GM12878 (cell line): ENCODE results near the gene RND1. TPM values are rescaled to one million over a fixed set of nuclear protein-coding genes. Genes with fewer than 3 reads are reported as not detected.

ENCODE experiments used
- ATF3 ChIP-seq: IDR thresholded peaks from 2 replicates; pipeline ENCODE4 v1.6.1; 2011; ENCODE audit warnings: low read depth, mild to moderate bottlenecking, low read length, moderate library complexity, borderline replicate concordance; ENCODE audit errors: extremely low read depth
- MTA3 ChIP-seq: IDR thresholded peaks from 2 replicates; pipeline ENCODE4 v1.6.1; 2012; ENCODE audit warnings: low read length, inconsistent platforms, borderline replicate concordance
- PBX3 ChIP-seq: IDR thresholded peaks from 2 replicates; pipeline ENCODE4 v1.6.1; 2011; ENCODE audit warnings: mild to moderate bottlenecking, low read depth, low read length, moderate library complexity; ENCODE audit not compliant: insufficient replicate concordance
- RB1 ChIP-seq: fragments of 450-650 bp; formaldehyde crosslinking; IDR thresholded peaks from 2 replicates; pipeline ENCODE4 v1.6.1; 2017; ENCODE audit warnings: mild to moderate bottlenecking, borderline replicate concordance
- RBBP5 ChIP-seq: fragments of 200-600 bp; sonication (generic); conservative IDR thresholded peaks from 2 replicates; pipeline ENCODE4 v1.6.1; 2016
- SUPT20H ChIP-seq: IDR thresholded peaks from 2 replicates; pipeline ENCODE4 v1.6.1; 2011; ENCODE audit warnings: low read depth, mild to moderate bottlenecking, low read length, moderate library complexity, borderline replicate concordance; ENCODE audit not compliant: control insufficient read depth
- USF1 ChIP-seq: IDR thresholded peaks from 2 replicates; pipeline ENCODE4 v1.6.1; 2011; ENCODE audit warnings: borderline replicate concordance, low read depth, mild to moderate bottlenecking, moderate library complexity, mixed read lengths, low read length; ENCODE audit not compliant: insufficient read depth; ENCODE audit errors: extremely low read length
- ZNF384 ChIP-seq: IDR thresholded peaks from 2 replicates; pipeline ENCODE4 v1.6.1; 2012; ENCODE audit warnings: low read depth, mild to moderate bottlenecking, low read length, improper control_type of control experiment, borderline replicate concordance
- polyA plus RNA-seq, 11 experiments: library from polyadenylated mRNA; depleted of rRNA in 4 of 11; unstranded in 6 of 11; stranded (reverse) in 5 of 11; fragments of >200 nt; fragmentation: Nextera tagmentation in 4 of 11; fragmentation: Illumina TruSeq in 1 of 11; extraction: Ambion mirVana in 4 of 11; extraction: Trizol in 1 of 11; gene quantifications; 1 replicate in 1 of 11; 2 replicates in 10 of 11; pipeline versions ENCODE4 v1.2.1 to v1.2.3, GENCODE V29; 2011 to 2016; ENCODE audit warnings: inconsistent platforms in 2 of 11, missing spikeins in 2 of 11, low read depth in 1 of 11
- total RNA-seq, 4 experiments: library from RNA; depleted of rRNA in 3 of 4; stranded (reverse); fragments of >200 nt in 3 of 4; fragmentation: Illumina TruSeq in 1 of 4; extraction: Trizol in 1 of 4; gene quantifications; 2 replicates each; pipeline versions ENCODE4 v1.2.1 to v1.2.3, GENCODE V29; 2013 to 2021

The RND1 gene
- total and polyA plus RNA-seq, 10 of the 15 experiments (the other 5 are each of a cell fraction or from before 2014, with no cell fraction given): 0.24 to 5.1 (median 1.5) TPM

GRCh38 chr12:48814262-48815125 lies 51.2 kb downstream of the RND1 start (continued):
- no peak for TF ChIP-seq SUPT20H
- TF ChIP-seq USF1: no peak
- TF ChIP-seq ATF3: 0 out of 2 replicates have a peak, but pooled peaks have one; percentile 36
- TF ChIP-seq MTA3: no peak
- no peak for TF ChIP-seq PBX3
- no peak for TF ChIP-seq RBBP5
- TF ChIP-seq ZNF384: no peak
- peak; percentile 79; the same call in 1 of the 2 replicates for TF ChIP-seq RB1
